IPS-11a (cell line): Measurements from ENCODE around the gene TPM2.
A peak's percentile ranks its signal among the peaks of the same experiment; 100 is the strongest.

Source experiments
- H3K4me3 ChIP-seq: one replicate; pipeline ENCODE4 v1.5.1; 2013; ENCODE audit warnings: low read depth, low read length, control low read depth

The TPM2 gene

DNA sequence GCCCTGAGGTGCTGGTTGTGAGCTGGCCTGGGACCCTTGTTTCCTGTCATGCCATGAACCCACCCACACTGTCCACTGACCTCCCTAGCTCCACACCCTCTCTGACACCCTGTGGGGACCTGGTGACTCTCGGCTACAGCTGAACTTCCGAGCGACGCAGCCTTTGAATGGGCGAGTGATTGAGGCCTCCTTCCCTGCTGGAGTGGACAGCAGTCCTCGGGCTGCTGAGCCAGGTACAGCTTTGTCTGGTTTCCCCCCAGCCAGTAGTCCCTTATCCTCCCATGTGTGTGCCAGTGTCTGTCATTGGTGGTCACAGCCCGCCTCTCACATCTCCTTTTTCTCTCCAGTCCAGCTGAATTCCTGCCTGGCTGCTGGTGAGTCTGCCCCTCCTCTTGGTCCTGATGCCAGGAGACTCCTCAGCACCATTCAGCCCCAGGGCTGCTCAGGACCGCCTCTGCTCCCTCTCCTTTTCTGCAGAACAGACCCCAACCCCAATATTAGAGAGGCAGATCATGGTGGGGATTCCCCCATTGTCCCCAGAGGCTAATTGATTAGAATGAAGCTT is 9.9 kb downstream of the TPM2 start:
- H3K4me3 ChIP-seq: no peak overlapping the region

DNA sequence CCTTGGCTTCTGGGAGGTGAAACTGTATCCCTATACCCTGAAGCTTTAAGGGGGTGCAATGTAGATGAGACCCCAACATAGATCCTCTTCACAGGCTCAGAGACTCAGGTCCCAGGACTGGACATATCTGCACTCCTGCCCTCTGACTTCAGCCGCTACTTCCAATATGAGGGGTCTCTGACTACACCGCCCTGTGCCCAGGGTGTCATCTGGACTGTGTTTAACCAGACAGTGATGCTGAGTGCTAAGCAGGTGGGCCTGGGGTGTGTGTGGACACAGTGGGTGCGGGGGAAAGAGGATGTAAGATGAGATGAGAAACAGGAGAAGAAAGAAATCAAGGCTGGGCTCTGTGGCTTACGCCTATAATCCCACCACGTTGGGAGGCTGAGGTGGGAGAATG is 10.6 kb downstream of the TPM2 start:
- H3K4me3 ChIP-seq: no peak overlapping the region

DNA sequence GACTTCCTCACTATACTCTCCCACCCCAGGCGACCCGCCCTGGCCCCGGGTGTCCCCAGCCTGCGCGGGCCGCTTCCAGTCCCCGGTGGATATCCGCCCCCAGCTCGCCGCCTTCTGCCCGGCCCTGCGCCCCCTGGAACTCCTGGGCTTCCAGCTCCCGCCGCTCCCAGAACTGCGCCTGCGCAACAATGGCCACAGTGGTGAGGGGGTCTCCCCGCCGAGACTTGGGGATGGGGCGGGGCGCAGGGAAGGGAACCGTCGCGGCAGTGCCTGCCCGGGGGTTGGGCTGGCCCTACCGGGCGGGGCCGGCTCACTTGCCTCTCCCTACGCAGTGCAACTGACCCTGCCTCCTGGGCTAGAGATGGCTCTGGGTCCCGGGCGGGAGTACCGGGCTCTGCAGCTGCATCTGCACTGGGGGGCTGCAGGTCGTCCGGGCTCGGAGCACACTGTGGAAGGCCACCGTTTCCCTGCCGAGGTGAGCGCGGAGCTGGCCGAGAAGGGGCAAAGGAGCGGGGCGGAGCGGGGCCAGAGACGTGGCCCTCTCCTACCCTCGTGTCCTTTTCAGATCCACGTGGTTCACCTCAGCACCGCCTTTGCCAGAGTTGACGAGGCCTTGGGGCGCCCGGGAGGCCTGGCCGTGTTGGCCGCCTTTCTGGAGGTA is 13.9 kb downstream of the TPM2 start:
- H3K4me3 ChIP-seq: peak overlapping the region; percentile 61

DNA sequence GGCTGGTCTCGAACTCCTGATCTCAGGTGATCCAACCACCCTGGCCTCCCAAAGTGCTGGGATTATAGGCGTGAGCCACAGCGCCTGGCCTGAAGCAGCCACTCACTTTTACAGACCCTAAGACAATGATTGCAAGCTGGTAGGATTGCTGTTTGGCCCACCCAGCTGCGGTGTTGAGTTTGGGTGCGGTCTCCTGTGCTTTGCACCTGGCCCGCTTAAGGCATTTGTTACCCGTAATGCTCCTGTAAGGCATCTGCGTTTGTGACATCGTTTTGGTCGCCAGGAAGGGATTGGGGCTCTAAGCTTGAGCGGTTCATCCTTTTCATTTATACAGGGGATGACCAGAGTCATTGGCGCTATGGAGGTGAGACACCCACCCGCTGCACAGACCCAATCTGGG is 14.5 kb downstream of the TPM2 start:
- H3K4me3 ChIP-seq: peak overlapping the region; percentile 61

GRCh38 chr9:35674025-35674361 is 15.7 kb downstream of the TPM2 start:
- no peak overlapping the region for H3K4me3 ChIP-seq

- no peak within 1 kb of the TSS for H3K4me3 ChIP-seq
Measured at GRCh38 chr9:35673132-35674024, 16.3 kb downstream of the TPM2 start, which contains the start of gene CA9. Gene CA9 (plus strand): TSS chr9:35673928. CDS start chr9:35673960, 32 bp downstream.

- H3K4me3 ChIP-seq: no peak overlapping the region
Measured at GRCh38 chr9:35669331-35670145, 20.2 kb downstream of the TPM2 start.

GRCh38 chr9:35667939-35668338 is 21.8 kb downstream of the TPM2 start:
- no peak overlapping the region for H3K4me3 ChIP-seq

DNA sequence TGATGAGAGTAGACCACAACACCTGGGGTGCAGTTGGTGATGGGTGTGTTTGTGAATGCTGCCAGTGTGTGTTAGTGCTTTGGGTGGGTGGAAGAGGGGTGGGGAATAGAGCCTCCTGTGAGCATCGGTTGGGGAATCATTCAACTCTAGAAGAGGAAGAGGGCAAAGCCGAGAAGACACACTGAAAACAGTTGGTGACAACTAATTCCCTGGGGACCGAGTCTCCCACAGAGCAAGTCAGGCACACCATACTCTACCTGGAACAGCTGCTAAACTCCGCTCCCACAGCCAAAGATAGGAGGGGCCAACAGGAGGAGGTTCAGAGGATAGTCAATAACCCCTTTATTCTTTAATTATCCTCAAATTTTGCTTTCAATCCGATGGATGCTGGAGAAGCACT is 23.2 kb downstream of the TPM2 start:
- H3K4me3 ChIP-seq: no peak overlapping the region

DNA sequence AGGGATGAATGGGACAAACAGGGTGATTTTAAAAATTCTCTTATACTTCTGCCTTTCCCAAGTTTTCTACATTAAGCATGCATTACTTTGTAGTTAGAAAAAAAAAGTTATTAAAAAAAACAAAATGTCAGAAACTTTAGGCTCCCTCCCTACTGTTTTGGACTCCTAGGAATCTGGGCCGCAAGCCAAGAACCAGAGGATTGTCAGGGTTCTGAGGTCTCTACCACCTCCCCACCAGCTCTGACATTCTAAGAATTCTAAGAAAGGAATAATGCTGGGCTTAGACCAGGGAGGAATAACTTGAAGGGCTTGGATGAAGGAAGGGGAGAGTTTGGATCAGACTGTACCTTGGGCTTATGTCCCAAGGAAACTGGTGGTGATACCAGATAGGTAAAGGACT is 23.7 kb downstream of the TPM2 start:
- no peak overlapping the region for H3K4me3 ChIP-seq

- H3K4me3 ChIP-seq: no peak overlapping the region
Measured at GRCh38 chr9:35665471-35665818, 24.3 kb downstream of the TPM2 start.

DNA sequence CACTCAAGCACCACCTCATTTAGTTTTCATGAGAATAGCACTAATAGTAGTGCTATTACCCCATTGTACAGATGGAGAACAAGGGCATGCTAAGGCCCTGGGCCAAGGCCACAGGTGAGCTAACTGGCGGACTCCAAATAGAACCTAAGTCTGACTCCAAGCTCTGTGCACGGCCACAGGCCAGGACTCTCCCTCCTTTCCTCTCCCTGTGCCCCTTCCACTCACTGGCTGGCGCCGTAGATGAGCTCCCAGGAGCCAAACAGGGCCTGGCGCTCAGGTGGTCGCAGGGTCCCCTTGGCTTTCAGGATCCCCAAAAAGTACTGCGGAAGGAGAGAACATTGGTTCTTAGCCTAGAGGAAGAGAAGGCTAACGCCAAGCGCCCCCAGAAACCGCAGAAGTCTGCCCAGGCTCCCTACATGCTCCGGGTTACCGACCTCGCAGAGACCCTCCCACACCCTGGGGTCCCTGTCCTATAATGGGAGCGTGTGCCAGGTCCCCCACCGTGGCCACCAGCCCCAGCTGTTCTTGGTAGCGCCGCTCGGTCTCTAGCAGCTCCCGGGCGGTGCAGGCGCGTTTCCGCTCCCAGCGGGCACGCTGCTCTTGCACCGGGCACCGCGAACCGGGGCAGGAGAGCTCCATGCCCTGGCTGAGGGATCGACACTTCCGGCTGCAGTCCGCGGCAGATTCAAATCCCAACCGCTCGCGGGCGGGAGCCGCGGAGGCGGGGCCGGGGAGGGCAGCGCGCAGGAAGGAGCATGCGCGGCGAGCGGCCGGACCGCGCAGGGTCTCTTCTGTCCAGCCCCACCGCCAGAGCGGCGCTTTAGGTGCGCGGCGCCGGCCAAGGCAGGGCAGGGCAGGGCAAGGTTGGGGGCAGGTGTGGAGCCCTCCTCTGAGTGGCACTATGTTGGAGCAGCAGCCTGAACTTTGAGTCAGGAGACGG is 24.9 kb downstream of the TPM2 start, which contains the start of gene ARHGEF39:
Gene ARHGEF39, minus strand, starts transcription at position 665 of the 940 bp plus-strand sequence. Its CDS starts 26 bp downstream, at position 639.
- peak within 1 kb of the TSS; percentile 79 for H3K4me3 ChIP-seq

- no peak overlapping the region for H3K4me3 ChIP-seq
Measured at GRCh38 chr9:35662437-35662836, 27.3 kb downstream of the TPM2 start.

DNA sequence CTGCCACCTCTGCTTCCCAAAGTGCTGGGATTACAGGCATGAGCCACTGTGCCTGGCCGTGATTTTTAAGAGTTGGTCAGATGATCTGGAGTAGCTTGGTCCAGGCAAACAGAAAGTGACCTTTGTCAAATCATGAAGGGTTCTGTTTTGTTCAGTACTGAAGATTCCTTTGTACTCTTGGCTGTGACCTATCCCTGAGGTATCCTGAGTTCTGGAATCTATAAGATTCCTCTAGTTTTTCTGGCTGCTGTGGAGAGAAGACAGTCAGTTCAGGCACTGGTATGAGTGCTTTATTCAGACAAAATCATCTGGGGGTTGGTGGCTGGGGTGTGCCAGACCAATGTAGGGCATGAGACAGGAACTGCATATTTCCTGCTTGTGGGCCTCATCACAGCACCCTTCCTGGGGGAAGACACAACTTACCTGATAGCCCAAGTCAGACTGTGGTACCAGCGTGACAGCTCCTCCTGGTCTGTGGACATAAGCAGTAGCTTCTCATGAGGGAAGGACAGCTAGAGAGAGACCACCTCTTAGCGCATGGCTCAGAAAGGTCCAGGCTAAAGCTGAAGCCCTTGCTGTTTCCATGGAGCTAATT is 27.9 kb downstream of the TPM2 start:
- H3K4me3 ChIP-seq: no peak overlapping the region

DNA sequence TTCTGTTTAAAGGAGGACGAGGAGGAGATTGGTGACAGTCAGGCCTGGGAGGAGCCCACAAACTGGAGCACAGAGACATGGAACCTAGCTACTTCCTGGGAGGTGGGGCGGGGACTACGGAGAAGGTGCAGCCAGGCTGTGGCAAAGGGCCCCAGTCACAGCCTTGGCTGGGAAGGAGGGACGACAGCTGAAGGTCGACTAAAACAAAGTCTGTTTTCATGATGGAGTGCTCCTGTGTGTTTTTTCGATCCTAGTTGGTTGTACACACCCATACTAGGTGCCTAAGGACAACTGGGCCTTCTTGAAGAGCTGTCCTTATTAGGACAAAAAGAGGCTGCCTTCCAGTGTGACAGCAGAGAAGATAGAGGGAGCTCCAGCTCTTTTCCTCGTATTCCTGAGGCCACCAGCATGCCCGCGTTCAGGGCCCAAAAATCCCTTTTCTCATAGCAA is 28.7 kb downstream of the TPM2 start:
- H3K4me3 ChIP-seq: no peak overlapping the region

DNA sequence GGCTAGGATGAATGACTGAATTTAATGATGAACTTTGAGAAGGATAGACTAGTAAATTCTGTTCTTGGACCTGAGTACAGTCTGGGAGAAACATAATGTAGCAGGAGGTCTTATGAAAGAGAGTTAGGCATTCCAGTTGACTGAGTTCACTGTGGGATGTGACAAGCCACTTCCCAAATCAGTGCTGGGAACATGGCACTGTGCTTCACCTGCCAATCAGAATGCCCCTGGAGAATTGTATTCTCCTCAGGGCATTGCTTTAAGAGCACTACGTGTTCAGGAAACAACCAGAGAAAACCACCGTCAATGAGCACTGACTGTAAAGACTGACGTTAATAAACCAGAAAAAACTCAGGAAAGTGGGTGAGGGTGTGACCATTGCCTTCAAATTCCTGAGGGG is 30.4 kb downstream of the TPM2 start:
- H3K4me3 ChIP-seq: peak overlapping the region; percentile 85

GRCh38 chr9:35658968-35659220 is 30.8 kb downstream of the TPM2 start:
- H3K4me3 ChIP-seq: peak overlapping the region; percentile 85

- H3K4me3 ChIP-seq: peak within 1 kb of the TSS; percentile 85
Measured at GRCh38 chr9:35658137-35658967, 31.4 kb downstream of the TPM2 start, which contains the start of gene CCDC107. Gene CCDC107 (plus strand): TSS chr9:35658292. CDS start chr9:35658380, 88 bp downstream.
